Hematopoietic multipotent progenitor cell treated with erythropoietin and hydrocortisone succinate and interleukin-3 and kit ligand, for 4 days (in vitro differentiated cells): Measurements from ENCODE around the gene ZNF205.
"Not testable (repeated sequence)": the region's sequence is repeated elsewhere in the genome, so short reads cannot be mapped to it uniquely, and the experiment has no call there.

ENCODE experiments used
- DNase-seq: peaks from one replicate; pipeline ENCODE4 v3.0.0-alpha.2; 2015

Gene ZNF205

GRCh38 chr16:3112058-3112880 is at the start of gene ZNF205:
TSS of gene ZNF205 (plus strand) at chr16:3112586. CDS start at chr16:3113431, 845 bp downstream.
- DNase-seq = no peak

GRCh38 chr16:3063625-3064386 is 48.6 kb upstream of the ZNF205 start:
- DNase-seq = no peak

GRCh38 chr16:3065069-3065741 is 47.2 kb upstream of the ZNF205 start, which contains the start of gene IL32:
TSS of gene IL32 (plus strand) at chr16:3065640. CDS start at chr16:3065812, 172 bp downstream.
- DNase-seq = no peak

GRCh38 chr16:3065742-3066439 is 46.5 kb upstream of the ZNF205 start:
- DNase-seq = no peak

GRCh38 chr16:3066440-3066748 is 46.0 kb upstream of the ZNF205 start:
- no peak for DNase-seq

GRCh38 chr16:3068487-3068886 is 43.9 kb upstream of the ZNF205 start:
- no peak for DNase-seq

- DNase-seq = not testable (repeated sequence)
Measured at GRCh38 chr16:3069146-3069545, 43.2 kb upstream of the ZNF205 start.

- no peak for DNase-seq
Measured at GRCh38 chr16:3070608-3071111, 41.7 kb upstream of the ZNF205 start.

GRCh38 chr16:3071655-3072054 is 40.7 kb upstream of the ZNF205 start:
- DNase-seq = no peak

GRCh38 chr16:3072148-3072547 is 40.2 kb upstream of the ZNF205 start:
- not testable (repeated sequence) for DNase-seq

GRCh38 chr16:3072576-3073263 is 39.7 kb upstream of the ZNF205 start:
- DNase-seq = peak; percentile 41

- DNase-seq = no peak
Measured at GRCh38 chr16:3073448-3073847, 38.9 kb upstream of the ZNF205 start.

GRCh38 chr16:3074860-3075522 is 37.4 kb upstream of the ZNF205 start:
- peak; percentile 93 for DNase-seq

- no peak for DNase-seq
Measured at GRCh38 chr16:3075523-3075915, 36.9 kb upstream of the ZNF205 start.

GRCh38 chr16:3075946-3076345 is 36.4 kb upstream of the ZNF205 start:
- DNase-seq = not testable (repeated sequence)

GRCh38 chr16:3076577-3076976 is 35.8 kb upstream of the ZNF205 start:
- DNase-seq = no peak

GRCh38 chr16:3080024-3080423 is 32.4 kb upstream of the ZNF205 start:
- DNase-seq = no peak

- DNase-seq = not testable (repeated sequence)
Measured at GRCh38 chr16:3081957-3082356, 30.4 kb upstream of the ZNF205 start.

- not testable (repeated sequence) for DNase-seq
Measured at GRCh38 chr16:3083408-3083807, 29.0 kb upstream of the ZNF205 start.

- no peak for DNase-seq
Measured at GRCh38 chr16:3084491-3084890, 27.9 kb upstream of the ZNF205 start.

- DNase-seq = peak; percentile 60
Measured at GRCh38 chr16:3084969-3085670, 27.3 kb upstream of the ZNF205 start.
